Spleen (tissue), 7 donors: ENCODE measurements around the gene OBP2A.

Experiments used
- CTCF ChIP-seq, 11 experiments: fragments of 200-600 bp in 7 of 11; fragments of 450-650 bp in 4 of 11; sonication (generic) in 4 of 11; IDR thresholded peaks in 8 of 11; conservative IDR thresholded peaks in 3 of 11; 1 replicate in 7 of 11; 2 replicates in 4 of 11; pipeline versions ENCODE4 v1.4.0 to v1.8.0; 2016 to 2021; ENCODE audit warnings: antibody characterized with exemption in 11 of 11, inconsistent platforms in 4 of 11, mild to moderate bottlenecking in 1 of 11
- POLR2A ChIP-seq, 3 donors: fragments of 450-650 bp; IDR thresholded peaks; one replicate each; pipeline ENCODE4 v1.5.1; 2017; ENCODE audit warnings: antibody characterized with exemption in 3 of 3, mild to moderate bottlenecking in 1 of 3
- donor health status: DM: no; HTN: no; CAD: no; lungs with moderate emphysema.
- donor health status: DM: no; HTN: no; CAD: no.
- donor health status: DM: no; HTN: no; CAD: no.

DNA sequence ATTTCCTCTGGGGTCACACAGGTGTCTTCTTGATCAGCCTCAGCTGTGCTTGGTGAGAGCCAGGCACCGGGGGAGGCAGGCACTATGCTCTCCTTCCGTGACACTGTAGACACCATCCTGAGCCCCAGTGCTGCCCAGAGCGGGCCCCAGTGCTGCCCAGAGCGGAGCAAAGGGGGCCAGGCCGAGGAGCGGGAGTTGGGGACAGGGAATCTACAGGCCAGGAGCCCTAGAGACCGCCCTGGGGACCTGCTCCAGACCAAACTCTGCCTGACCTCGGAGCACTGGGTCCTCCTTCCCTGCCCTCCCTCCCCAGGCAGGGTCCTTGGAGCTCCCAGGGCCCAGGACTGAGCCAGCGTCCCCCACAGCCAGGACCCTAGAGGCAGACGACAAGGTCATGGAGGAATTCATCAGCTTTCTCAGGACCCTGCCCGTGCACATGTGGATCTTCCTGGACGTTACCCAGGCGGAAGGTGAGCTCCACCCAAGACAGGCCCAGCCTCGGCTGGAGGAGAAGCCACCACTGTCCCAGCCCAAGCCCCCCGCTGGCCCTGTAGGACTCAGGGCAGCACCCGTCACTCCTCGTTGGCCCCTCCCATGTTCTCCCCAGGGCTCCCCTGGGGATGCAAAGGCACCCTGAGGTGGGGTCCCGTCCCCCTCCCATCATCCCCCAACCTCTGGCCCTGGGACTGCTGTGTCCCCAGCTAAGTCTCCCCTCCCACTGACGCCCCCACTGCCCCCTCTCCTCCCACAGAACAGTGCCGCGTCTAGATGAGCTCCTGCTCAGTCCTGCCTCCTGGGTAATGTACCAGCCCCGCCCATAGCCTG lies 45.8 kb downstream of the OBP2A start:
- TF ChIP-seq POLR2A (IDR thresholded peaks at IDR 0.05) = no peak
- TF ChIP-seq CTCF (IDR thresholded peaks at IDR 0.05 in 8 of 11, conservative IDR thresholded peaks at IDR 0.05 in 3 of 11) = no peak
